B cell (primary cell): ENCODE measurements around the gene CREB3L1. TPM values are rescaled to one million over a fixed set of nuclear protein-coding genes. Genes with fewer than 3 reads are reported as not detected.

ENCODE experiments used
- ATAC-seq: fragments of 200-7000 bp; cut with Tn5 transposase; one replicate; pipeline ENCODE4 v1.10.0; 2021; ENCODE audit warnings: low read depth, mild to moderate bottlenecking, moderate number of reproducible peaks, moderate library complexity
- CTCF ChIA-PET: fragments of 350-600 bp; sonication (Branson Sonifier 250); formaldehyde crosslinking; loops from one replicate; lab custom pipeline; 2021; ENCODE audit warnings: antibody characterized with exemption, inconsistent platforms; lab: Charles Lee
- POLR2A ChIA-PET: fragments of 350-600 bp; sonication (Branson Sonifier 250); formaldehyde crosslinking; loops from one replicate; lab custom pipeline; 2021; ENCODE audit warnings: antibody characterized with exemption; lab: Charles Lee
- DNase-seq: peaks from one replicate; pipeline ENCODE4 v3.0.0; 2013
- H2AFZ ChIP-seq: 2 replicates; pipeline ENCODE4 v1.6.1; 2012; ENCODE audit warnings: mild to moderate bottlenecking, low read depth, low read length; ENCODE audit not compliant: insufficient read depth, poor library complexity, severe bottlenecking
- H3K27ac ChIP-seq, 2 donors: 1 replicate in 1 of 2; 2 replicates in 1 of 2; pipeline ENCODE4 v1.5.1; 2012 to 2013; ENCODE audit warnings: low read length in 2 of 2, mild to moderate bottlenecking in 2 of 2, moderate library complexity in 1 of 2
- H3K27me3 ChIP-seq, 4 experiments: fragments of 200-600 bp in 1 of 4; sonication (generic) in 1 of 4; replicated peaks in 1 of 4; 1 replicate in 2 of 4; 2 replicates in 2 of 4; pipeline versions ENCODE4 v1.6.1 to v1.7.0; 2013 to 2016; ENCODE audit warnings: low read length in 3 of 4, mild to moderate bottlenecking in 2 of 4, mixed read lengths in 1 of 4, moderate library complexity in 1 of 4; ENCODE audit not compliant: insufficient read depth in 4 of 4, control insufficient read depth in 3 of 4; ENCODE audit errors: control extremely low read depth in 1 of 4
- H3K36me3 ChIP-seq, 2 experiments: replicated peaks in 1 of 2; 1 replicate in 1 of 2; 2 replicates in 1 of 2; pipeline versions ENCODE4 v1.6.1 to v1.7.1; 2013; ENCODE audit warnings: low read length in 1 of 2; ENCODE audit not compliant: insufficient read depth in 2 of 2, control insufficient read depth in 1 of 2; ENCODE audit errors: control extremely low read depth in 1 of 2, extremely low read depth in 1 of 2
- H3K4me1 ChIP-seq, 2 donors: fragments of 200-600 bp in 1 of 2; sonication (generic) in 1 of 2; 1 replicate in 1 of 2; 2 replicates in 1 of 2; pipeline versions ENCODE4 v1.5.1 to v1.6.1; 2013 to 2017; ENCODE audit warnings: low read length in 2 of 2; ENCODE audit not compliant: control insufficient read depth in 2 of 2, insufficient read depth in 2 of 2
- H3K4me2 ChIP-seq: replicated peaks from 2 replicates; pipeline ENCODE3; 2012; ENCODE audit warnings: mild to moderate bottlenecking, low read depth, low read length; ENCODE audit not compliant: poor library complexity, severe bottlenecking
- H3K4me3 ChIP-seq, 5 experiments: fragments of 200-600 bp in 1 of 5; sonication (generic) in 1 of 5; 1 replicate in 3 of 5; 2 replicates in 2 of 5; pipeline versions ENCODE4 v1.5.1 to v1.7.0; 2011 to 2016; ENCODE audit warnings: low read length in 4 of 5, mild to moderate bottlenecking in 4 of 5, low read depth in 2 of 5, control low read depth in 1 of 5, moderate library complexity in 1 of 5; ENCODE audit not compliant: insufficient read depth in 1 of 5; ENCODE audit errors: control extremely low read depth in 1 of 5, extremely low read depth in 1 of 5
- H3K79me2 ChIP-seq: fragments of 200-600 bp; sonication (generic); one replicate; pipeline ENCODE4 v1.6.0; 2016; ENCODE audit warnings: low read length; ENCODE audit not compliant: control insufficient read depth, insufficient read depth
- H3K9ac ChIP-seq: fragments of 200-600 bp; sonication (generic); 2 replicates; pipeline ENCODE4 v1.6.1; 2017; ENCODE audit warnings: mild to moderate bottlenecking, low read length, moderate library complexity
- H3K9me3 ChIP-seq, 3 donors: one replicate each; pipeline versions ENCODE4 v1.6.1 to v1.7.1; 2013; ENCODE audit warnings: low read length in 2 of 3; ENCODE audit not compliant: control insufficient read depth in 2 of 3, insufficient read depth in 1 of 3; ENCODE audit errors: control extremely low read depth in 1 of 3
- H4K20me1 ChIP-seq: 2 replicates; pipeline ENCODE4 v1.6.0; 2012; ENCODE audit warnings: mild to moderate bottlenecking, low read length; ENCODE audit not compliant: insufficient read depth, control insufficient read depth, poor library complexity, severe bottlenecking
- H3K27ac Mint-ChIP-seq: one replicate; pipeline ENCODE4 v1.8.0; 2021; ENCODE audit warnings: mixed read lengths
- H3K27me3 Mint-ChIP-seq: one replicate; pipeline ENCODE4 v1.8.0; 2021; ENCODE audit warnings: mixed read lengths
- H3K4me1 Mint-ChIP-seq: one replicate; pipeline ENCODE4 v1.8.0; 2021; ENCODE audit warnings: mixed read lengths
- H3K4me3 Mint-ChIP-seq: one replicate; pipeline ENCODE4 v1.8.0; 2021; ENCODE audit warnings: mixed read lengths
- H3K9me3 Mint-ChIP-seq: one replicate; pipeline ENCODE4 v1.8.0; 2022; ENCODE audit warnings: mixed read lengths; ENCODE audit not compliant: insufficient read depth
- CTCF ChIP-seq: fragments of 200-600 bp; IDR thresholded peaks from one replicate; pipeline ENCODE4 v1.8.0; 2022; ENCODE audit warnings: antibody characterized with exemption, mild to moderate bottlenecking
- EZH2 ChIP-seq: IDR thresholded peaks from 2 replicates; pipeline ENCODE4 v1.6.1; 2012; ENCODE audit warnings: borderline replicate concordance, low read depth, mild to moderate bottlenecking, moderate library complexity, low read length; ENCODE audit not compliant: insufficient read depth, poor library complexity, severe bottlenecking
- WGBS: methylation state at CpG from one replicate; pipeline ENCODE4 v1.1.5; 2013; ENCODE audit warnings: missing lambda C conversion rate; ENCODE audit not compliant: insufficient coverage; 5-methylcytosine and 5-hydroxymethylcytosine counted together
- intact Hi-C: fragments of 100-400 bp; cut with micrococcal nuclease; formaldehyde crosslinking; loops from one replicate; pipeline ENCODE4 v1.10.0; 2022
- polyA plus RNA-seq: library from polyadenylated mRNA; depleted of rRNA; stranded (reverse); fragments of >200 nt; gene quantifications from 2 replicates; pipeline ENCODE4 v1.2.3, GENCODE V29; 2012
- total RNA-seq, 2 donors: library from RNA; stranded (reverse); fragments of 120-200 nt in 1 of 2; gene quantifications; 1 replicate in 1 of 2; 2 replicates in 1 of 2; pipeline versions ENCODE4 v1.2.3 to v1.2.4, GENCODE V29; 2013 to 2022

Gene CREB3L1
- total and polyA plus RNA-seq, 2 donors (not counting 1 experiment from before 2014, with no cell fraction given), result not detected

DNA sequence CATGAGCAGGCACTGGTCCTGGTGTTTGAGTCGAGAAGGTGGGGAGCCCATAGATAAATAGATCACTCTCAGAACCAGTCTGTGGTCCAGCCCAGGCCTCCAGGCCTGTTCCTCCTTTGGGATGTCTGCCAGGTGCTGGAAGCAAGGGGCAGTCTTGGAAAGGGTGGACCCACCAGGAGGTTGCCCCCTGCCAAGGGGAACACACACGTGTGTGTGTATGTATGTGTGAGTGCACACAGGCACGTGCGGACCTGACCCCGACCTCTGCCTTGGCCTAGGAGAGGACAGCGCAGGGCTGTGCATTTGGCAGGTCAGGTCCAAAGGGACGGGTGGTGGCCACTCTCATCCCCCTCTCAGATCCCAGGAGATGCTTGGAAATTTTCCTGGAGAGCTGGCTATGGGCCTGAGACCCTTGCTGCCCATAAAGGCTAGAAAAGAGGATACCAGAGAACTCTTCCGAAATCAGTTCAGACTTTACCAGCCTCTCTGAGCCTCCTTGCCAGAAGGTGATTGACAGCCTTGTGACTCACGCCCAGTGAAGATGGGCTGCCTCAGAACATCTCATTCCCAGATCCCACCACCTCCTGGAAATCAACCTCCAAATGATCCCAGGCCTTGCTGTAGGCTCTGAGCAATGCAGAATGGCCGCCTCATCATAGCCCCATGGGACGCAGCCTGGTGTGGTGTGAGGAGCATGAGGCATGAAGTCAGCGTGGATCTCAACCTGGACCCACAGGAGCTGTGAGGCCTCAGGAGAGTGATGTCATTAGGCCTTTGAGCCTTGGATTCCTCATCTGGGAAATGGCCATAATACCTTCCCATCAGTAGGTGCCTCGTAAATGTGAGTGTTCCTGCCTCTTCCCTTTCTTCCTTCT, 24.0 kb upstream of the CREB3L1 start:
- Histone ChIP-seq H4K20me1 (no peaks in the 10 kb centered on the region), H3K79me2 (no peaks in the 10 kb centered on the region), H2AFZ (no peak overlapping the region), H3K36me3 (no peaks in the 10 kb centered on the region), H3K9me3 (no peaks in the 10 kb centered on the region), H3K4me2 (no peak overlapping the region), H3K27me3 (peaks cover 0 to 4% (median 1%) of the 10 kb centered on the region in 4 experiments), H3K4me1 (no peaks in the 10 kb centered on the region), H3K4me3 (no peak overlapping the region), H3K9ac (no peak overlapping the region), H3K27ac (no peak overlapping the region)
- no peak for ATAC-seq
- Mint-ChIP-seq H3K4me1 (no peaks in the 10 kb centered on the region), H3K27ac (no peak overlapping the region), H3K4me3 (no peak overlapping the region), H3K27me3 (peaks cover 9% of the 10 kb centered on the region), H3K9me3 (no peaks in the 10 kb centered on the region)
- TF ChIP-seq CTCF, result no peak
- no peak for TF ChIP-seq EZH2
- 92% methylated on average over 10 of the region's 13 CpGs for WGBS
- no peak for DNase-seq
- CTCF ChIA-PET, result no interaction called here
- POLR2A ChIA-PET, result no interaction called here
- intact Hi-C loops, result no loop called here

DNA sequence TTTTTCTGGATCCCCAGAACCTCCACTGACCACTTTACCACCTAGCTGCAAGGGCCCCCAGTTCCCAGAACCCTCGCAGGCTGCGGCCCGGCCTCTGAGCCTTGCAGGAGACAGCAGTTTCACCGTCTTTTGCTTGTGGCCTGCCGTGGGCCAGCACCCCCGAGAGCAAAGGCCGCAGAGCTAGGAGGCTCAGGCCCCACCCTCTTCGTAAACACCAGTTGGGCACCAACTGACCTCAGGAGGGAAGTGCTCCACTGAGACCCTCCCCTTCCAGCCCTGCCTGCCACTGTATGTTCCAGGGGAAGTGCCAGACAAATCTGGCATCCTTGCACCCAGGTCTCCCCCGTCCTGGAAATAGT, 23.4 kb upstream of the CREB3L1 start:
- POLR2A ChIA-PET, result no interaction called here
- intact Hi-C loops, result no loop called here
- Mint-ChIP-seq H3K4me1 (no peaks in the 10 kb centered on the region), H3K9me3 (no peaks in the 10 kb centered on the region), H3K4me3 (no peak overlapping the region), H3K27me3 (peaks cover 9% of the 10 kb centered on the region), H3K27ac (no peak overlapping the region)
- no peak overlapping the region for H3K9ac ChIP-seq
- no peak overlapping the region for H3K4me2 ChIP-seq
- no peaks in the 10 kb centered on the region for H3K9me3 ChIP-seq
- no peak overlapping the region for H2AFZ ChIP-seq
- CTCF ChIA-PET, result no interaction called here
- no peaks in the 10 kb centered on the region for H3K36me3 ChIP-seq
- H3K27ac ChIP-seq, result no peak overlapping the region
- no peak for ATAC-seq
- DNase-seq, result no peak
- TF ChIP-seq EZH2 (no peak), CTCF (no peak)
- H4K20me1 ChIP-seq, result no peaks in the 10 kb centered on the region
- WGBS, result 90% methylated on average over 8 of the region's 9 CpGs
- H3K79me2 ChIP-seq, result no peaks in the 10 kb centered on the region
- no peak overlapping the region for H3K4me3 ChIP-seq
- H3K4me1 ChIP-seq, result no peaks in the 10 kb centered on the region
- H3K27me3 ChIP-seq, result peaks cover 0 to 4% (median 1%) of the 10 kb centered on the region in 4 experiments
